Activated CD4-positive, CD25-positive, alpha-beta regulatory T cell treated with anti-CD3 and anti-CD28 coated beads, Interleukin-2, amount 50 U/mL, for 72 hours (primary cell): ENCODE measurements around the gene IFT81.
"Not testable (repeated sequence)": the region's sequence is repeated elsewhere in the genome, so short reads cannot be mapped to it uniquely, and the experiment has no call there.

Source experiments
- DNase-seq: peaks from one replicate; pipeline ENCODE4 v3.0.0; 2021

The IFT81 gene, protein sequence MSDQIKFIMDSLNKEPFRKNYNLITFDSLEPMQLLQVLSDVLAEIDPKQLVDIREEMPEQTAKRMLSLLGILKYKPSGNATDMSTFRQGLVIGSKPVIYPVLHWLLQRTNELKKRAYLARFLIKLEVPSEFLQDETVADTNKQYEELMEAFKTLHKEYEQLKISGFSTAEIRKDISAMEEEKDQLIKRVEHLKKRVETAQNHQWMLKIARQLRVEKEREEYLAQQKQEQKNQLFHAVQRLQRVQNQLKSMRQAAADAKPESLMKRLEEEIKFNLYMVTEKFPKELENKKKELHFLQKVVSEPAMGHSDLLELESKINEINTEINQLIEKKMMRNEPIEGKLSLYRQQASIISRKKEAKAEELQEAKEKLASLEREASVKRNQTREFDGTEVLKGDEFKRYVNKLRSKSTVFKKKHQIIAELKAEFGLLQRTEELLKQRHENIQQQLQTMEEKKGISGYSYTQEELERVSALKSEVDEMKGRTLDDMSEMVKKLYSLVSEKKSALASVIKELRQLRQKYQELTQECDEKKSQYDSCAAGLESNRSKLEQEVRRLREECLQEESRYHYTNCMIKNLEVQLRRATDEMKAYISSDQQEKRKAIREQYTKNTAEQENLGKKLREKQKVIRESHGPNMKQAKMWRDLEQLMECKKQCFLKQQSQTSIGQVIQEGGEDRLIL

DNA sequence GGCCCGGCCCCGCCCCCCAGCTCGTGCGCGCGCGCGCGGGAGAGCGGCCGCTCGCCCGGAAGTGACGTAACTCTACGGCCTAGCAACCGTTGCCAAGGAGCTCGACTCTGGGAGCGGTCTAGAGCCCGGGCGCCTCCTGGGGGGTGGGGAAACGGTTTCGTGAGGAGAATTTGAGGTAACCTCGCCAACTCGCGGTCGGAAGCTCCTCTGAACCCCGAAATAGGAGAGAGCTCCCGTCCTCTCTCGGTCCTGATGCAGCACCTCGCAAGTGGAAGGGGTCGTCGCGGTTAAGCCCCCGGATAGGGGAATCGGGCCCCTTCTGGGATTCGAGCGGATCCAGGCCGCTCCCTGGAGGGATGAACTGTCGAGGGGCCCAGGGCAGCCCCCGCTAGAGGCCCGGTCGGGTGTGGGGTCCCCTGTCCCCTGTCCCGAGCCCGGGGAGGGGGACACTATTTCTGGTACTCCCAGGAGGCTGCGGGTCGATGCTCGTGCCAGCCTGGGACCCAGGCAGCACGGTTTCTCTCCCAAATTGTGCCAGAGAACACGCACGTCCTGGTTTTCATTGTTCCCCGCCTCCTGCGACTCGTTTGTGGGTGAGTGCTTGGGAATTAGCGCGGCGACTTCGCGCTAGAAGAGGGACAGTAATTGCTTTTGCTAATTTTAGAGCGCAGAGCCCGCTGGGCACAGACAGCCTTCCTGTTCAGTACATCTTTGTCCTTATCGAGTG, at the start of gene IFT81:
Gene IFT81 (plus strand): TSS at position 89 of the 727 bp plus-strand sequence. CDS start 3,024 bp downstream, outside the sequence.
- peak; percentile 94 for DNase-seq

DNA sequence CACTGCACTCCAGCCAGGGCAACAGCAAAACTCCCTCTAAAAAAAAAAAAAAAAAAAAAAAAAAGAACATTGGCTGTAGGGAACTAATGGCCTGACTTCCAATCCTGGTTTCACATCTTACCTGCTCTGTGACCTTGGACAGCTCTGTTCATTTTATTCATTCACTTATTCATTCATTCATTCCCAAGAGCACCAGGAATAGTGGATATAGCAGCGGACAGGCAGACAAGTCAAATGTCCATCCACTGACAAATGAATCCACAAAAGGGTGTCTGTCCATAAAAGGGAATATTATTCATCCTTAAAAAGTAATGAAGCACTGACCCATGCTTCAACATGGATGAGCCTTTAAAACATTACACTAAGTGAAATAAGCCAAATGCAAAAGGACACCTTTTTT, 48.3 kb upstream of the IFT81 start:
- DNase-seq = no peak

DNA sequence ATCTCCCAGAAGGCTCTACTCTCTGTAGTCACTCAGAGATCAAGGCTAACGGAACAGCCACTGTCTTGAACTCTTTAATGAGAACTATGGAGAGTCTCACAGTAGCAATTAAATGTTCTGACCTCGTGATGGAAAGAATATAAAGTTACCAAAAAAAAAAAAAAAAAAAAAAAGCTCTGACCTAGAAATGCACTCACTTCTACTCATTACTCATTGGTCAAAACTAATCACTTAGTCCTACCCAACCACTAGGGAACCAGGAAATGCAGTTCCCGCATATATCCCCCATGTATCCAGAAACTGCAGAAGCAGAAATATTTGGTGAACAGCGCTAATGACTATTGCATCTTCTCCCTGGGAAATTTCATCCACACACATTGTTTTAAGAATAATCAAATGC, 46.4 kb upstream of the IFT81 start:
- no peak for DNase-seq

DNA sequence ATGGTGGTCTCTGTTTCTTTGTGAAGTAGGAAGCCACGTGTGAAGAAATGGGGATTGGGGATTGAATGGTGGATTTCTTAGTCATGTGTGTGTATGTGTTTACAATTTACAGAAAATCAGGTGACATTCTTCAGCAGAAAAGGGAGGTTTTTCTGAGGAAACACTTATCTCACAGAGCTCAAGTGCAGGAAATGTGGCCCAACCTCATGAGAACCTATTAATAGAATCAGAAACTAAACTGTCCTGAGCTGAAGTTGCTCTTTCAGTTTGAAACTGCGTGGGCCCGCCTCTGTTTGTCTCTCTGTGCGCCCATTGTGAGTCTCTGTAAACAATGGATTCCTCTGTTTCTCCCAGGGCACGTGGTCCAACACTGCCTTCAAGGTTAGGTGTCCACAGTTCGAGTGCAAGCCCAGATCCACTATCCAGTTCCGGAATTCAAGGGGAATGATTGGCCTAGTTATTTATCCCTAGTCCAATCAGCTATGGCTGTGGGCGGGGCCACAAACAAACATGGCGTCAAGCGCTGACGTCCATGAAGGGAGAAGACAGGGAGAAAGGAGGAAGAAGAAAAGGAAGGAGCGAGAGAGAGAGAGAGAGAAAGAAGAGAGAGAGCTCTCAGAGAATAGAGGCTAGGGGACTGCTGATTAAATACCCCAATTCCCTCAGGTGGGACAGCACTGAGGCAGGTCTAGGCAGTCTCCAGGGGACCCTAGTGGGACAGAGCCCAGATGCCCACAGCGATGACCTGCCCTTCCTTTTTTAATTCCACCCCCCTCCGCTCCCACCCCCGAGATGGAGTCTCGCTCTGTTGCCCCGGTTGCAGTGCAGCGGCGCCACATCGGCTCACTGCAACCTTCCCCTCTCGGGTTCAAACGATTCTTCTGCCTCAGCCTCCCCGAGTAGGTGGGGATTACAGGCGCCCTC, 44.4 kb upstream of the IFT81 start:
- peak; percentile 70 for DNase-seq

DNA sequence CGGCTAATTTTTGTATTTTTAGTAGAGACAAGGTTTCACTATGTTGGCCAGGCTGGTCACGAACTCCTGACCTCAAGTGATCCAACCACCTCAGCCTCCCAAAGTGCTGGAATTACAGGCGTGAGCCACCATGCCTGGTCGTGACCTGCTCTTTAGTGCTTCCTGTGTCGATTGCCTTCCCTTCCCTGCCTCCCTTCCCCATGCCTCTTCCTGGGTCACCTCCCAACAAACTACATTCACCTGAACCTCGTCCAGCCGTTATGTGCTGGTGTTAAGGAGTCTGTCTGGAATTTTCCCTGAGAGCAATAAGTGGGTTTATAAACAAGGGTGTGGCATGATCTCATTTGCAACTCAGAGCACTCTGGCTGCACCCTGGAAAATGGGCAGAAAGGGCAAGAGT, 43.7 kb upstream of the IFT81 start:
- no peak for DNase-seq

DNA sequence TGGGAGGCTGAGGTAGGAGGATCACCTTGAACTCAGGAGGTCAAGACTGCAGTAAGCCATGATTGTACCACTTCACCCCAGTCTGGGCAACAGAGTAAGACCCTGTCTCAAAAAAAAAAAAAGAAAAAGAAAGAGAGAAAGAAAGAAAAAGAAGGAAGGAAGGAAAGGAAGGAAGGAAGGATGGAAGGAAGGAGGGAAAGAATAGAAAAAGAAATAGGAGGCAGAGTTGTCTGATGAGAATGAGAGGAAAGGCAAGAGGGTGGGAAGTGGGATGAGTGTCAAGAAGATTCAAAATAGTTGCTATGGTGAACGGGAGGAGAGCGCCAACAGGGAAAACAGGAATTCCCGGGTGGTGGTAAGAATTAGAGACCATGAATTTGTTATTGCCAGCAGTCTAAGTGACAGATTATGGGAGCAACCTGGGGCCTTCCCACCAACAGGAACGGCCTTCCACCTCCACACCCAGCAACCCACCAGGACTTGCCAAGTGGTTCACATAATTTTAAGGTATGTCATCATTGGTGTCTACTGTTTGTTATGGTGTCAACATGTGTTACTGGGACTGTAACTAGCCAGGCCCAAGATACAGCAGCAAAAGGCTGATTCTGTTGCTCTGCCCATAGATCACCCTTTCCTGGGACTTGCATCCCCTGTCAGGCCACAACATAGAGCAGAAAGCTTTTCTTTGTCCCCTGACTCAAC, 39.7 kb upstream of the IFT81 start:
- DNase-seq = no peak

DNA sequence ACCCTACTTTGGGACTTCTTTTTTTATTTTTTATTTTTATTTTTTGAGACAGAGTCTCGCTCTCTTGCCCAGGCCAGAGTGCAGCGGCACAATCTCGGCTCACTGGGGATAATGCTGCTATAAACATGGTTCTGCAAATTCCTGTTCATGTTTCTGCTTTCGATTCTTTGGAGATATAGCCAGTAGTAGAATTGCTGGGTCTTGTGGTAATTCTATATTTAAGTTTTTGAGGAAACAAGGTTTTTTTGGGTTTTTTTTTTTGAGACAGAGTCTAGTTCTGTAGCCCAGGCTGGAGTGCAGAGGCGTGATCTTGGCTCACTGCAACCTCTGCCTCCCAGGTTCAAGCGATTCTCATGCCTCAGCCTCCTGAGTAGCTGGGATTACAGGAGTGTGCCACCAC, 35.9 kb upstream of the IFT81 start:
- not testable (repeated sequence) for DNase-seq

DNA sequence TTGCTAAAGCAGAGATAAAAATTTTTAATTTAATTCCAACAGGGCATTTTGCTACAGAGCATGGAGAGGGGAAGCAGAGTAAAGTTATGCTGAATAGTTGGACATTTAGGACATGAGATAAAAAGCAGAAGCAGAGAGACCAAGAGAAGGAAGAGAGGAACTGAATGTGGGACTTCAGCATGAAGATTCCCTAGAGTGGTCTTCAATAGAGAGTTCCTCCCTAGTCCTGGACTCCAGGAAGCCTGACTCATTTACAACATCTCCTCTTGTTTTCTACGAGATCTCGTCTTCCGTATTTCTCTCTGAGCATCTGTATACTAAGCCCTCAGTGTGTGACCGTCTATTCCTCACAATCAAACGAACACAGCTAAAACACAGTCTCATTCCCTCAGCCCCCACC, 35.2 kb upstream of the IFT81 start:
- DNase-seq = no peak

DNA sequence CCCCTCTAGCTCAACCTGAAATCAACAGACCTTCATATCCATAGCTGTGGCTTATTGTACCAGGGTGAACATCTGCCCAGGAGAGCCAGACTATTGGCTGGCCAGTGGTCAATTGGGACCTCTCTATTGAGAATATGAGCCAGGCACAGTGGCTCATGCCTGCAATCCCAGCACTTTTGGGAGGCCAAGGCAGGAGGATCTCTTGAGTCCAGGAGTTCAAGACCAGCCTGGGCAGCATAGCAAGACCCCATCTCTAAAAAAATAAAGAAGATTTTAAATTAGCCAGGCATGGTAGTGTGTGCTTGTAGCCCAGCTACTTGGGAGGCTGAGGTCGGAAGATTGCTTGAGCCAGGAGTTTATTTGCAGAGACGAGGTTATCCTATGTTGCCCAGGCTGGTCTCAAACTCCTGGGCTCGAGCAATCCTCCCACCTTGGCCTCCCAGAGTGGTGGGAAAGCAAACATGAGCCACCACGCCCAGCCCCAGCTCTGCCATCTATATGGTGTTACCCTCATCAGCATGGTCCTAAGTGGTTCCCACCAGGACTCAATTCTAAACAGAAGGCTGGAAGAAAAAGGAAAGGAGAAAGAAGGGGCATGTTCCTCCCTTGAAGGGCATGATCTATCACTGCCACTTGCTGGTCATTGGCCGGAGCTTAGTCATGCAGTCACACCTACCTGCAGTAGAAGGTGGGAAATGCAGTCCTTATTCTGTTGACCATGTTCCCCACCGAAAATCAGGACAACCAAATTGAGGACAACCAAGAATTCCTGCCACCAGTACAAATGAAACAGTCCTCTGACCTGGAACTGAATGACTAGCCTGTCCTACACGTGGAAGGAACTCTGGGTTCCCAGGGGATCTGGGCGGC, 33.7 kb upstream of the IFT81 start:
- DNase-seq = no peak

DNA sequence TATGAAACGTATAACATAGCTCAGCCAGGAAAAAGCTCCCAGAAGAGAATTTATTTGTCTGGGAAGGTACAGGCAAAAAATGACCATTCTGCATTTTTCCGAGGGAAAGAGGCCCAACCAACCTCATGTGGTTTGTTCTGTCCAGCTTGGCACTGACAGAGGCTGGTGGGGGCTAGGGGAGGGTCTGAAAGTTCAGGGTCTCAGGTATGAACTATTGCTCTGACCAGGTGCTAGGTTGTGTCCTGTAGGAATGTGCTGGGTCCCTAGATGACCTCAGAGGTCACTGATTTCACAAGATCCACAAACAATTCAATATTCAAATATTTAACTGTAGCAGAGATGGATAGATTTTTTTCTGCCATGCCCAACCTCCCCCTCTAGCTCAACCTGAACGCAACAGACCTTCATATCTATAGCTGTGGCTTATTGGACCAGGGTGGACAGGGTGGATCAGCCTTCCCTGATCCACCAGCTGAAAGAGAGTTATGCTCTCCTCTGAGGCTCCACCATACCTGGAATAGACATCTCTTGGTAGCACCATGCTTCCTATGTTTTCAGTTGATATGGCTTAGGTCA, 32.9 kb upstream of the IFT81 start:
- no peak for DNase-seq

DNA sequence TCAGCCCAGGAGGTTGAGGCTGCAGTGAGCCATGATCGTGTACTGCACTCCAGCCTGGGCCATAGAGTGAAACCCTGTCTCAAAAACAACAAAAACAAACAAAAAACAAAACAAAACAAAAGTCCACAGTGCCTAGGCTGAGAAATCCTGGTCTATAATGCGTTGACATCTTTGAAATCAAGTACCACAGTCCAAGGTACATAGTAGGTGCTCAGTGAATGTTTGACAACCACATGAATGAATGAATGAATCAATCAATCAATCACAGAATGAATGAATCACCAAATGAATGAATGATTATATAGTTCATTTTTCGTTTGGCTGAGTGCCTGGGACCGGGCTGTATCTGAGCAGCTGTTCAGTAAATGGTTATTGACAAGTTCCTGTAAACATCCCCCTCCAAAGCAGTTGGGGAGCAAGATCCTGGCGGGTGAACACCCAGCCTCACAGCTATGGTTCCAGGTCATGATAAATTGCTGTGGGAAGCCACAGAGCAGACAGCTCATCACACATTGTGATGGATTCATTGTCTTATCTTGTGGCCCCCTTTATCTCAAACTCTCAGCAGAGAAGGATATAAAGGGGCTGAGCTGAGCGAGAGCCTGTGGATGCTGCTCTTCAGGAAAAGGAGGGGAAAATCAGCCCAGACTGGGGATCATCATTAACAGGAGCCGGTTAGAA, 30.4 kb upstream of the IFT81 start:
- DNase-seq = no peak

DNA sequence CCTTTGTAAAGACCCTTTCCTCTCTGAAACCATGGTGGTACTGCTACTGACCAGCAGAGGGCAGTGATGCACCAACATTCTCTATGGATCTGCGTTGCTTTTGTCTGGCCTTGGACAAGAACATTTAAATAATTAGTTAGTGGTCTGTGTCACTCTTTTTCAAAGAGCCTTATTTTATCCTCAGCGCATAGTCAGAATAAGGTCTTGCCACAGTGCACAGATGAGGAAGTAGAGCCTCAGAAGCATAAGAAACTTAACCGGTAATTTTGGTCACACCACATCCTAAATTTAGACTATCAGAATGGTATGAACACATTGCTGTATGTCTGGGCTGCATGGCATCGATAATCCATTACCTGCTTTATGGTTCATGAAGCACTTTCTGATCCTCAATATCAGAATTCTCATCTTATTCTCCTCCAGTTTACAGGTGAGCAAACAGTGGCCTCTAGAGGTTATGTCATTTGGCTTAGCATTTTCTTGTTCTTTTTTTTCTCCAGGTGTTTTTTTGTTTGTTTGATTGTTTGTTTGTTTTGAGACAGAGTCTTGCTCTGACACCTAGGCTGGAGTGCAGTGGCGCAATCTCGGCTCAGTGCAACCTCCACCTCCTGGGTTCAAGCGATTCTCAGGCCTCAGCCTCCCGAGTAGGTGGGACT, 23.7 kb upstream of the IFT81 start:
- peak; percentile 62 for DNase-seq

DNA sequence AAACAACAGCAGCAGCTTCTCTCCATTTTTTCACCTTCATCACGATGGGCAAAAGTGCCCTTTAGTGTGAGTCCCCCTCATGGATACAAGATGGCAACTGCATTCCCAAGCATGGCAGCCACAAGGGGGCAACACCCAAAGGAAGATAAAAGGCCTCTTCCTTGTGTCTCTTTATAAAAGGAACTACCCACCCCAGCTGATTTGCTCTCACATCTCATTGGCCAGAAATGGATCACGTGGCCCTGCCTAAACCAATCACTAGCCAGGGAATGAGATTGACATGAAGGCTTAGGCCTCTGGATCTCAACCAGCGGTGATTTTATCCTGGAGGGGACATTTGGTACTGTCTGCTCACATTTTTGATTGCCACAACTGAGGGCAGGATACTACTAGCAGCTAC, 21.9 kb upstream of the IFT81 start:
- DNase-seq = peak; percentile 38

DNA sequence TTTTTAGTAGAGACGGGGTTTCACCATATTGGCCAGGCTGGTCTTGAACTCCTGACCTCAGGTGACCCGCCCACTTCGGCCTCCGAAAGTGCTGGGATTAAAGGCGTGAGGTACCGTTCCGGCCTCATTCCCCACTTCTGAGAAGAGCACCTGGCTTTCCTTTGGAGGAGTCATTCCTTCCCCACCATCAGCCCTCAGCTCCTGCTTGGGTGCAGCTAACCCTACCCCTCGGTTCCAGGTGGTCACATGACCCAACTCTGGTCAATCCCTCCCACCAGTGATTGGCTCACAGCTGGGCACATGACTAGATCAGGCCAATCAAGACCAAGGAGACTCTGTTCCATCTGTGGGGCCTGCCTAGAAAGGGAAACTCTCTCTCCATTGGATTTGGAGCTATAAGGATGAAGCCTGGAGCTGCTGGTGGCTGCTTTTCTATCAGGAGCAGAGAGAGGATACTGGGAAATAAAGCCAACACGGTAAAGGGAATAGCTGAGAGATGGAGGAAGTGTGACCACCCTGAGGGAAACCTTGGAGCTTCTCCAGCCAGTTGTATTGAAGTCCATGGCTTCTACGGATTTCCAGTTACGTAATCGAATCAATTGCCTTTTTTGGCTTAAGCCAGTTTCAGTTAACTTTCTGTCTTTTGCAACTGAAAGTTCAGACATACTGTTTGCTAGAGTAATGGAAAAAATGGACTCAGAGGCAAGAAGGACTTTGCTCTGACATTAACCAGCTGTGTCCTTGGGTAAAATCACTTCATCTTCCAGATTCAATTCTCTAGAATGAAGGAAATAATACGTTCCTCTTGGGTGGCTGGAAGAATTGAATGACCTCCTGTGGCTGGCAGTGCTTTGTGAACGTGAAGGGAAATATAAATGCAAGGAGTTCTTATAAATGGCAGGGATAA, 19.7 kb upstream of the IFT81 start:
- DNase-seq = no peak

DNA sequence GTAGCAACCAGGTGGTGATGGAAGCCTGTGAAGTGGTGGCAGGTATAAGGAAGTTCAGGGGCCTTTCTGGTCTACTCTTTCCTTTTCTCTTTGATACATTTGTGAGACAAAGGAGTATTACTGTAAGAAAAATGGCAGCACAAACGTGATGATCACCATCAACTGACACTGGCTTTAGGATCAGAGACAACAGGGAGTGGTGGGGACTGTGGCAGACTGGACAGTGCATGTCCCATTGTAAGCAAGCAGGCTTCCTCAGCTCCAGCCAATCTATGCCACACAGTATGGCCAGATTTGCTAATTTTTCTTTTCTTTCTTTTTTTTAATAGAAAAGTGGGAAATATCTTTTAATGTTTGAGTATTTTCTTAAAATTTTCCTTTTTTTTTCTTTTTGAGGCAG, 19.0 kb upstream of the IFT81 start:
- DNase-seq = no peak

DNA sequence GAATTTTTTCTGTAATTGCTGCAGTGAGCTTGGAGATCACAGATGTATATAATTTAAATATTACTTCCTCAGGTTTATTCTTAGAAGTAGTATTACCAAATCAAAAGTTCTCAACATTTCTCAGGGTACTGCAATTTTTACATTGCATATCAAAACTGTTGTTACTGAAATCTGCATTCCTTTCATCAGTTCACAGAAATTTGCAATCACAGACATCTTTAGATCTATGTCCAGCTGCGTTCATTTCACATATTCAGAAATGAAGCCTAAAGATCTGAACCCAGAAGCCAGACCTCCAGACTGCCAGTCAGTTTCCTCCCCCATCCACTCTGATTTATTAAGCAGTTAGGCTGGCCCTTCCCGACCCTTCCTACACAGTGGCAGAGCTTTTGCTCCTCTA, 18.2 kb upstream of the IFT81 start:
- no peak for DNase-seq

DNA sequence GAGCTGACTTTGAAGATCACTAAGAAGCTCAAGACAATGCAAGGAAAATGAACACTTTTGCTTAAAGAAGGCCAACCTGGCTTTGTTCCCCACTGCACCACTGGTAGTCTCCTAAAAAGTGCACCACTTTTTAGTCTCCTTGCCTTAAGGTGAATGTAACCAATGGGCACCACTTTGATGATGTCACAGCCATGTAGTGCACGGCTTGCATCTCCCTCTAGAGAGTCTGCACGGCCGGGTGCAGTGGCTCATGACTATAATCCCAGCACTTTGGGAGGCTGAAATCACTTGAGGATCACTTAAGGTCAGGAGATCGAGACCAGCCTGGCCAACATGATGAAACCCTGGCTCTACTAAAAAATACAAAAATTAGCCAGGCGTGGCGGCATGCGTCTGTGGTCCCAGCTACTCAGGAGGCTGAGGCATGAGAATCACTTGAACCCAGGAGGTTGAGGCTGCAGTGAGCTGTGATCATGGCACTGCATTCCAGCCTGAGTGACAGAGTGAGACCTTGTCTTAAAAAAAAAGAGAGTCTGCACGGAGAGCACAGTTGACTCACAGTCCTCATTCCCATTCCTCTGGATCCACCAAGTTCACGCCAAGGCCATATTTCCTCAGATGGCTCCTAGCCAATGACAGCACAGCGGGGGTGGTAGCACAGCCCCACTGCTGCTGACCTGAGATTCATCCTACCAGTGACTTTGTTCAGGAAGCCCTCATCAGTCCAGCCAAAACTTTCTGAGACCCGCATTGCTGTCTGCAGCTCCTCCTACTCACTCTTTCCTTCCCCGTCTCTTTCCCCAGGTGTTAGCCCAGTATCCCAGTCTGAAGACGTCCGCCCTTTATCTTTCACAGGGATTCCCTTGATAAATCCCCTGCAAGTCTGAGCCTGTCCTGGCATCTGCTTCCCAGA, 16.5 kb upstream of the IFT81 start:
- DNase-seq = no peak
